ENCODE data around the gene GNAL.

The GNAL gene

DNA sequence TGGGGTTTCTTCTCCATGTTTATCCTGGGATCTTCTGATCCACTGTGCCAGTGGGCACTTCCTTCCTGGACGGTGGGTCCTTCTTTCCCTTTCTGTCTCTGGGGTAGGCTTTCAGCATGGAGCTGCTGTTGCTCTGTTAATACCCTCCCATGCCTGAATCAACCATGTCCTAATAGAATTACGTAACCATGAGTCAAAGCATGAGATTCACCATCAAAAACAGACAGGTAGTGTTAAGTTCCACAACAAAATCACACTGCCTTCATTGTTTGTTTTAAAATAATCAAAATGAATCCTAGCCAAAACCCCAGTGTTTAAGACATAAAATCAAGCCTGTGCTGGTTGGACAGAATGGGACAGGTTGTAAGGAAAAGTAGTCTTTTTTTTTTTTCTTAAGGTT, 37.5 kb downstream of the GNAL start:
- DNase-seq (ENCODE audit: extremely low read depth, low read depth) = no peak
- TF ChIP-seq, protein P1, sequence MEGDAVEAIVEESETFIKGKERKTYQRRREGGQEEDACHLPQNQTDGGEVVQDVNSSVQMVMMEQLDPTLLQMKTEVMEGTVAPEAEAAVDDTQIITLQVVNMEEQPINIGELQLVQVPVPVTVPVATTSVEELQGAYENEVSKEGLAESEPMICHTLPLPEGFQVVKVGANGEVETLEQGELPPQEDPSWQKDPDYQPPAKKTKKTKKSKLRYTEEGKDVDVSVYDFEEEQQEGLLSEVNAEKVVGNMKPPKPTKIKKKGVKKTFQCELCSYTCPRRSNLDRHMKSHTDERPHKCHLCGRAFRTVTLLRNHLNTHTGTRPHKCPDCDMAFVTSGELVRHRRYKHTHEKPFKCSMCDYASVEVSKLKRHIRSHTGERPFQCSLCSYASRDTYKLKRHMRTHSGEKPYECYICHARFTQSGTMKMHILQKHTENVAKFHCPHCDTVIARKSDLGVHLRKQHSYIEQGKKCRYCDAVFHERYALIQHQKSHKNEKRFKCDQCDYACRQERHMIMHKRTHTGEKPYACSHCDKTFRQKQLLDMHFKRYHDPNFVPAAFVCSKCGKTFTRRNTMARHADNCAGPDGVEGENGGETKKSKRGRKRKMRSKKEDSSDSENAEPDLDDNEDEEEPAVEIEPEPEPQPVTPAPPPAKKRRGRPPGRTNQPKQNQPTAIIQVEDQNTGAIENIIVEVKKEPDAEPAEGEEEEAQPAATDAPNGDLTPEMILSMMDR (IDR thresholded peaks at IDR 0.05; ENCODE audit: low read depth, low read length) = no peak

DNA sequence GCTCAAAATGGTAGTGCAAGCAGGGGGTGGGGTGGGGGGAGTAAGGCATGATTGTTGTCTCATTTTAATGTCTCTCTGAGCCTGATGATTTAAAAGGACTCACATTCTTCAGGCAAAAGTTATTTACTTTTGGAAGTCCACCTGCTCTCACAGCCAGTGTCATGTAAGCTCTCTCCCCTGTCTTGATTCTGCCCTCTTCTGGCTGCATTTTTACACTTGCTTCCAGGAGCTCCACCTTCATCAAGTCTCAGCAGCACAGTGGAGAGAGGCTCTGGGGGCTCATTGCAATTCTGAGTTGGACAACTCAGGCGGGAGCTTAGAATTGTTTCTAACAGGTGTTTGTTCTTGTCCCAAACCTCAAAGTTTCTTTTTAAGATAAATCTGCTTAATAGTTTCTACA, 39.2 kb downstream of the GNAL start:
- TF ChIP-seq, protein P1 (IDR thresholded peaks at IDR 0.05; ENCODE audit: low read depth, low read length) = no peak; the same call in none of the 2 replicates
- DNase-seq (ENCODE audit: extremely low read depth, low read depth) = no peak

DNA sequence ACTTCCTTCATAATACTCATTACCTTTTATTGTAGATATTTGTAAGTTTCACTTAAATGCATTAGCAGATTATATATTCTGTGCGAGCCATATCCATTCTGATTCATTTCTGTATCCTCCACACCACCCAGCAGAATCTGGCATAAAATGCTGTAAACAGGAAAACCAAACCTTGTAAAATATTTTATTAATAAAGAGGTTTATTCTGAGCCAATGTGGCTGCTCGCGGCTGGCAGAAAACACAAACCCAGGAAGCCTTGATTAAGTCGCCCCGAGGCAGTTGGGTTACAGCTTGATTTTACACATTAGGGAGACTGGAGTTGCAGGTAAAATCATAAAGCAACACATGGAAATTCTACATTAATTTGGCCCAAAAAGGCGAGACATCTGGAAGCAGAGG, 40.5 kb downstream of the GNAL start:
- no peak for DNase-seq (ENCODE audit: extremely low read depth, low read depth)
- TF ChIP-seq, protein P1 (IDR thresholded peaks at IDR 0.05; ENCODE audit: low read depth, low read length) = no peak

DNA sequence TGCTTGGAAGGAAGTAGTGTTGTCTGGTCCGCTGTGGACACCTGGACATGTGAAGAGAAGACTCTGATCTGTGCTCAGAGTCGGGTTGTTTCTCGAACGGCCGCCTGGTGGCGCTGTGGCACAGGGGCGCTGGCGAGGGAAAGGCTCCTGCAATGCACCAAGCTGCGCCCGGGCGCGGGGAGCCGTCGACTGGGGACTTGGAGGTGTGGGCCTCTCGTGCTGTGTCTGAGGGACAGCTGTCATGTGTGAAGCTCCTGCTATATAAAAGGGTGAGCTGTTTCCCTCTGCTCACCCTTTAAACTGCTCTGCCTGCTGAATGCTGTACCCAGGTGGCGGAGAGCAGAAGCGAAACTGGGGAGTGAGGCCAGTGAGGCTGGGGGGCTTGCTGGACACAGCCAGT, 44.0 kb downstream of the GNAL start:
- DNase-seq (ENCODE audit: extremely low read depth, low read depth) = peak; percentile 8
- TF ChIP-seq, protein P1 (IDR thresholded peaks at IDR 0.05; ENCODE audit: low read depth, low read length) = peak; percentile 83

DNA sequence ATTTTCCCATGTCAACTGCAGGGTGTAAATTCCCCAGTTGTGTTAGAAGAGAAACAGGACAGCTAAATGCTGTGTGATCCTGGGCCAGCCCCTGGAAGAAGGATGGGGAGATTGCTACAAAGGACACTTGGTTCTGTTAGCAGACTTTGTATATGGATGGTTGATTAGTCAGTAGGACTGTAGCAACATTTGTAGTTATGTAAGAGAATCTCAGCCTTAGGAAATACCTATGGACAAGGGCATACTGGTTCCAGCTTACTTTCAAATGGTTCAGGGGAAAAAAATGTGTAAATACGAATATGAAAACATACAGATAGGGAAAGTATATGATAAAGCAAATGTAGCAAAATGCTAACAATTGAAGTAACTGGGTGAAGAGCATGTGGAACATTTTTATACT, 47.6 kb downstream of the GNAL start:
- DNase-seq (ENCODE audit: extremely low read depth, low read depth) = no peak
- TF ChIP-seq, protein P1 (IDR thresholded peaks at IDR 0.05; ENCODE audit: low read depth, low read length) = no peak

DNA sequence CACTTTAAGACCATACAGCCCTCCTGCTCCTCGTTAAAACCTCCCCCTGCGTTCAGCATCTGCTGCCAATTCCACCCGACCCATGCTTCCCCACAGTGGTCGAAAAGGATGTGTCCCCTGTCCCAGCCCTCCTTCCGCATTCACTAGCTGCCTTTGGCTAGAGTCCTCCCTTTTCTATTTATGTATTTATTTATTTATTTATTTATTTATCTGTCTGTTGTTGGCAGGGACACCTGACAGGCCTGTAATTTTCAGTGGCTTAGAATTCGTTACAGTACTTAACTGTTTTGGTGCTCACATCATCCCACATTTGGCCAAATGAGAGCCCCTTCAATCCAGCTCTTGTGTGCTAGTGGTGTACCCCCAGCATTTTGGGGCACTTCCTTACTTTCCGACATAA, 50.8 kb downstream of the GNAL start:
- TF ChIP-seq, protein P1 (IDR thresholded peaks at IDR 0.05; ENCODE audit: low read depth, low read length) = no peak
- no peak for DNase-seq (ENCODE audit: extremely low read depth, low read depth)

DNA sequence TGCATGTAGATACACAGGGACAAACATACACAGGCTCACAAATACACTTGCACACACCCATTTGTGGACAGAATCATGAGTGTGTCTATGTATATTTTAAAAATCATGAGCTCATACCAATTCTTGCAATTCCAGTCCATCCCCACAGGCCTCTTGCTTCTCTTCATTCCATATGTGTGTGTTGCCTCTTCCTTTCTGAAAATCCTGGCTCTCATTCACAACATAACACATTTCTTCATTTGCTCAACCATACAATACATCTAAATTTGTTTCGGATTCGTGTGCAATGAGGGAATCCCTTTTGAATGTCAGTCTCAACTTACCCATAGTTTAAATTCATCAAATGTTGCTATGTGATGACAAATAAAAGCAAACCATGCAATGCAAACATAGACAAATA, 51.4 kb downstream of the GNAL start:
- DNase-seq (ENCODE audit: extremely low read depth, low read depth) = no peak
- TF ChIP-seq, protein P1 (IDR thresholded peaks at IDR 0.05; ENCODE audit: low read depth, low read length) = no peak
